Measurements from ENCODE around the gene C1orf226. TPM values are rescaled to one million over a fixed set of nuclear protein-coding genes. Genes with fewer than 3 reads are reported as not detected.

The C1orf226 gene
- total RNA-seq, 4 donors from 2014 or later = 3.3 to 18.9 (median 11.6) TPM

GRCh38 chr1:162372159-162373071, 9.1 kb upstream of the C1orf226 start:
- no peak overlapping the region for H3K4me3 ChIP-seq
- intact Hi-C loops (cut with DNase I) = no loop called here
- H3K27ac ChIP-seq (replicated peaks in 1 of 4) = no peak overlapping the region
- H3K4me1 ChIP-seq = no peaks in the 10 kb centered on the region
- 75% methylated on average over 13 of the region's 13 CpGs for WGBS
- DNase-seq (ENCODE audit: extremely low spot score) = no peak
- peaks cover 0 to 3% (median under 1%) of the 10 kb centered on the region in 4 donors for H3K36me3 ChIP-seq
- no peaks in the 10 kb centered on the region for H3K27me3 ChIP-seq
- H3K9me3 ChIP-seq = no peaks in the 10 kb centered on the region
- TF ChIP-seq POLR2A (IDR thresholded peaks at IDR 0.05; ENCODE audit: low read depth) (no peak), EP300 (IDR thresholded peaks at IDR 0.05) (no peak), POLR2AphosphoS5 (IDR thresholded peaks at IDR 0.05) (no peak), CTCF (IDR thresholded peaks at IDR 0.05) (no peak)

- Histone ChIP-seq H3K27ac (replicated peaks in 1 of 4) (no peak overlapping the region), H3K4me1 (no peaks in the 10 kb centered on the region), H3K9me3 (no peaks in the 10 kb centered on the region), H3K36me3 (no peaks in the 10 kb centered on the region), H3K27me3 (no peaks in the 10 kb centered on the region), H3K4me3 (no peak overlapping the region)
- TF ChIP-seq POLR2A (IDR thresholded peaks at IDR 0.05; ENCODE audit: low read depth) (no peak), POLR2AphosphoS5 (IDR thresholded peaks at IDR 0.05) (no peak), CTCF (IDR thresholded peaks at IDR 0.05) (no peak), EP300 (IDR thresholded peaks at IDR 0.05) (no peak)
- WGBS = 100% methylated on average over 1 of the region's 1 CpG
- intact Hi-C loops (cut with DNase I) = no loop called here
- no peak for DNase-seq (ENCODE audit: extremely low spot score)
Observed at GRCh38 chr1:162373072-162373427, 8.5 kb upstream of the C1orf226 start.

- H3K36me3 ChIP-seq = no peaks in the 10 kb centered on the region
- no peak for DNase-seq (ENCODE audit: extremely low spot score)
- H3K27me3 ChIP-seq = no peaks in the 10 kb centered on the region
- no peak overlapping the region for H3K27ac ChIP-seq (replicated peaks in 1 of 4)
- TF ChIP-seq POLR2A (IDR thresholded peaks at IDR 0.05; ENCODE audit: low read depth) = no peak
- no peak for TF ChIP-seq POLR2AphosphoS5 (IDR thresholded peaks at IDR 0.05)
- no peak for TF ChIP-seq CTCF (IDR thresholded peaks at IDR 0.05)
- TF ChIP-seq EP300 (IDR thresholded peaks at IDR 0.05) = no peak
- no peak overlapping the region for H3K4me3 ChIP-seq
- WGBS = 87% methylated on average over 6 of the region's 8 CpGs
- no peaks in the 10 kb centered on the region for H3K4me1 ChIP-seq
- H3K9me3 ChIP-seq = no peaks in the 10 kb centered on the region
- intact Hi-C loops (cut with DNase I) = no loop called here
Observed at GRCh38 chr1:162373541-162374260, 7.8 kb upstream of the C1orf226 start.

GRCh38 chr1:162374406-162374805, 7.1 kb upstream of the C1orf226 start:
- no peak for DNase-seq (ENCODE audit: extremely low spot score)
- H3K9me3 ChIP-seq = no peaks in the 10 kb centered on the region
- intact Hi-C loops (cut with DNase I) = no loop called here
- no peaks in the 10 kb centered on the region for H3K4me1 ChIP-seq
- WGBS = 95% methylated on average over 8 of the region's 9 CpGs
- TF ChIP-seq POLR2AphosphoS5 (IDR thresholded peaks at IDR 0.05) (no peak), POLR2A (IDR thresholded peaks at IDR 0.05; ENCODE audit: low read depth) (no peak), EP300 (IDR thresholded peaks at IDR 0.05) (no peak), CTCF (IDR thresholded peaks at IDR 0.05) (no peak)
- H3K27ac ChIP-seq (replicated peaks in 1 of 4) = no peak overlapping the region
- no peaks in the 10 kb centered on the region for H3K36me3 ChIP-seq
- no peaks in the 10 kb centered on the region for H3K27me3 ChIP-seq
- H3K4me3 ChIP-seq = no peak overlapping the region

Measured in esophagus muscularis mucosa (tissue), 4 donors.